Measurements from ENCODE around the gene ITGA7. TPM values are rescaled to one million over a fixed set of nuclear protein-coding genes. Genes with fewer than 3 reads are reported as not detected.

ITGA7 gene
- total RNA-seq, 4 donors from 2014 or later, result 6.8 to 167 (median 29.4) TPM

GRCh38 chr12:55728186-55728938 lies 20.7 kb upstream of the ITGA7 start:
- H3K27ac ChIP-seq, result peak overlapping the region; percentile 99
- intact Hi-C loops (cut with DNase I; ENCODE audit: low total_unique reads), result no loop called here
- no peaks in the 10 kb centered on the region for H3K27me3 ChIP-seq
- TF ChIP-seq CTCF (IDR thresholded peaks at IDR 0.05) (no peak), POLR2A (IDR thresholded peaks at IDR 0.05) (peak in 1 of 2 donors; percentile 10)
- peaks cover 0 to 8% of the 10 kb centered on the region in 2 donors for H3K4me1 ChIP-seq
- no peaks in the 10 kb centered on the region for H3K36me3 ChIP-seq
- H3K4me3 ChIP-seq, result peak overlapping the region; percentile 75 to 98
- H3K9me3 ChIP-seq, result no peaks in the 10 kb centered on the region
- peak; percentile 83 to 84 for DNase-seq

- Histone ChIP-seq H3K9me3 (no peaks in the 10 kb centered on the region), H3K27me3 (no peaks in the 10 kb centered on the region), H3K4me1 (peaks cover 0 to 8% of the 10 kb centered on the region in 2 donors), H3K36me3 (no peaks in the 10 kb centered on the region), H3K4me3 (peak overlapping the region; percentile 75 to 98), H3K27ac (peak overlapping the region; percentile 99)
- TF ChIP-seq CTCF (IDR thresholded peaks at IDR 0.05) (no peak), POLR2A (IDR thresholded peaks at IDR 0.05) (peak in 1 of 2 donors; percentile 22)
- peak; percentile 70 to 81 for DNase-seq
- intact Hi-C loops (cut with DNase I; ENCODE audit: low total_unique reads), result no loop called here
Measured at GRCh38 chr12:55727643-55728185, 20.0 kb upstream of the ITGA7 start.

- DNase-seq, result no peak
- Histone ChIP-seq H3K27ac (peak overlapping the region; percentile 99), H3K27me3 (no peaks in the 10 kb centered on the region), H3K4me3 (peak overlapping the region in 1 of 2 donors; percentile 75), H3K9me3 (no peaks in the 10 kb centered on the region), H3K36me3 (no peaks in the 10 kb centered on the region), H3K4me1 (peaks cover 0 to 8% of the 10 kb centered on the region in 2 donors)
- intact Hi-C loops (cut with DNase I; ENCODE audit: low total_unique reads), result no loop called here
- TF ChIP-seq CTCF (IDR thresholded peaks at IDR 0.05), result no peak
- TF ChIP-seq POLR2A (IDR thresholded peaks at IDR 0.05), result no peak
Measured at GRCh38 chr12:55726971-55727370, 19.3 kb upstream of the ITGA7 start.

- intact Hi-C loops (cut with DNase I; ENCODE audit: low total_unique reads), result no loop called here
- Histone ChIP-seq H3K36me3 (no peaks in the 10 kb centered on the region), H3K4me1 (peaks cover 0 to 17% of the 10 kb centered on the region in 2 donors), H3K9me3 (no peaks in the 10 kb centered on the region), H3K27ac (peak overlapping the region in 1 of 2 donors; percentile 99), H3K27me3 (no peaks in the 10 kb centered on the region), H3K4me3 (no peak overlapping the region)
- peak in 1 of 2 donors; percentile 12 for DNase-seq
- no peak for TF ChIP-seq CTCF (IDR thresholded peaks at IDR 0.05)
- TF ChIP-seq POLR2A (IDR thresholded peaks at IDR 0.05), result no peak
Measured at GRCh38 chr12:55725556-55725955, 17.9 kb upstream of the ITGA7 start.

- no peaks in the 10 kb centered on the region for H3K9me3 ChIP-seq
- TF ChIP-seq CTCF (IDR thresholded peaks at IDR 0.05), result no peak
- TF ChIP-seq POLR2A (IDR thresholded peaks at IDR 0.05), result no peak
- no peaks in the 10 kb centered on the region for H3K36me3 ChIP-seq
- H3K27ac ChIP-seq, result peak overlapping the region in 1 of 2 donors; percentile 10
- H3K4me3 ChIP-seq, result no peak overlapping the region
- H3K4me1 ChIP-seq, result peaks cover 0 to 22% of the 10 kb centered on the region in 2 donors
- intact Hi-C loops (cut with DNase I; ENCODE audit: low total_unique reads), result no loop called here
- no peak for DNase-seq
- H3K27me3 ChIP-seq, result no peaks in the 10 kb centered on the region
Measured at GRCh38 chr12:55724940-55725309, 17.2 kb upstream of the ITGA7 start.
